Globus pallidus (tissue), 1 donor: ENCODE results near the gene CITED1.
"Not testable (repeated sequence)": the region's sequence is repeated elsewhere in the genome, so short reads cannot be mapped to it uniquely, and the experiment has no call there.

Experiments used
- DNase-seq: peaks from one replicate; pipeline ENCODE4 v3.0.0-alpha.2; 2015; ENCODE audit warnings: low spot score

Gene CITED1, protein sequence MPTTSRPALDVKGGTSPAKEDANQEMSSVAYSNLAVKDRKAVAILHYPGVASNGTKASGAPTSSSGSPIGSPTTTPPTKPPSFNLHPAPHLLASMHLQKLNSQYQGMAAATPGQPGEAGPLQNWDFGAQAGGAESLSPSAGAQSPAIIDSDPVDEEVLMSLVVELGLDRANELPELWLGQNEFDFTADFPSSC

DNA sequence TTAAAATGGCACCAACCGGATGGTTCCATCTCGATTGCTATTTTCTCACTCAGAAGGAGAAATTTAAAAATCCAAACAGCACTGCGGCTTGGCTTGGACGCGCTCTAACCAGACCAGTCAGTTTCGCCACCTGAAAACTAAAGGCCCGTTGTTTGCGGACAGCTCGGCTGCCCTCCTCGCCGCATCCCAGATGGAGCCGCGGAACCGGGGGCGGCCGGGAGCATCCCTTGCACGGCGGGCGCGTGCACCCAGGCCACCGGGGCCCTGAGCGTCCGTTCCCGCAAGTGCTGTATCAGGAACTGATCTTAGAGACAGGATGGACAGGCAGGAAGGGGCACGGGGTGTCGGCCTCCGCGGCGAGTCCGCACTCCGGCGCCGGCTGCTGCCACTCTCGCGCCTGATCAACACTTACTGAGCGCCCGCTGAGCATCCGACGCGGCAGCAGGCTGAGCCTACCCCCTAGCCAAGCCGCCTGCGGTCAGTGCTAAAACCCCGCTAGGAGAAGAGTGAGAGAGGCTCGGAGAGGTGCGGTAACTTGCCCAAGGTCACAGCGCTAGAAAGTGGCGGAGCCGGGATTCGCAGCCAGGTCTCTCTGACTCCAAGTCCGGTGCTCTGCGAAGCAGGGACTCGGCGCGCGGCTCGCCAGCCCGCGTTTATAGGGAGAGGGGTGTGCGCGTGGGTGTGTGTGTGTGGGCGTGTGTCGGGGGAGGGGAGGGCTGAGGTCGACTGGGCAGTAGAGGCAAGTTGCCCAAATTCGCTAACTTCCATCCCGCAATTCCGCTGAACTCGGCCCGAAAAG is at the start of gene CITED1:
Gene CITED1 (minus strand): TSS at position 629 of the 799 bp plus-strand sequence. CDS start 3,045 bp downstream, outside the sequence.
- DNase-seq = no peak

GRCh38 chrX:72352786-72353185 is 47.1 kb upstream of the CITED1 start:
- DNase-seq = no peak

DNA sequence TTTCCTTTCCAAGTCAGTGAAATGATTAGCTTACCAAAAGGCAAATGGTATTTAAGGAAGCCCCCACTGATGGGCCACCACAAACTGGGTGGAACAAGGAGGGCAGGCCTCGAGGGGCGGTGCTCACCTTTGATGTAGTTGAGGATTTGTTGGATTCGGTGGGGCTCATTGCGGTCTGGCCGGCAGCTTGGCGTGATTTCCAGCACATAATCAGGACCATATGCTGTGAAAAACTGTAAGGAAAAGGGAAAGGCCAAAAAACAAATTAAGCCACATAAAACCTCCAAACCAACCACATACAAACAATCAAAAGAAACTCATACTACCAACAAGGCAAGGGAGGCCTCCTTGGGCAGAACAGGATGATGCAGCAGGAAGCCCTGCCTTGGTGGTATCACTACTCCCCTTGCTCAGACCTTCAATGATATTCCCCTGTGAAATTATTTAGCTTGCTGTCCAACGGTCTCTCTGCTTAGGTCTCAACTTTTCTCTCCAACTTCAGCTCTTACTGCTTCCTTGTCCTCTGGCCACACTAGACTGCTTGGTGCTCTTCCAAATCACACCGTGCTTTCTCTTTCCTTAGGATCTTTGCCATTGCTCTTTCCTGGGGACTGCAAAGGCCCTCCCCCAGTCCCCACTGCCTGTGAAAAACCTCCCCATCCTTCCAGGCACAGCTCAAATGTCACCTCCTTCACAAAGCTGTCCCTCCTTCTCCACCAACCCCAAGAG is 46.1 kb upstream of the CITED1 start:
- no peak for DNase-seq

DNA sequence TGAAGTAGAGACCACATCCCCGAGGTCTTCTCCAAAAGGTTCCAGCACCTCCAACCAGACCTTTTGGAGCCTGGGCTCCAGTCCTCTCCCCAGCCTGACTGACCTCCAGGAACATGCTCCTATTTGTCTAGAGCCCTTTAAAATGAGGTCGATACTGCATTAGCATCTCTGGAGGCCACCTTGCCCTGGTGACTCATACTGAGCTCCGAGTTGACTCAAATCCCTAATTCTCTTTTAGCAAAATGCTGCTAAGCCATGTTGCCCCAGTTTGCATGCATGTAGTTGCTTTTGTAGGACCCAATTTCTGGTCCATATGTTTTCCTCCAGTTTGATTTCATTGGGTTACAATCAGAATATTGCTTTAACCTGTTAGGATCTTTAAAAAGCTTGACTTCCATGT is 43.5 kb upstream of the CITED1 start:
- no peak for DNase-seq

- no peak for DNase-seq
Measured at GRCh38 chrX:72348247-72348979, 42.7 kb upstream of the CITED1 start.

DNA sequence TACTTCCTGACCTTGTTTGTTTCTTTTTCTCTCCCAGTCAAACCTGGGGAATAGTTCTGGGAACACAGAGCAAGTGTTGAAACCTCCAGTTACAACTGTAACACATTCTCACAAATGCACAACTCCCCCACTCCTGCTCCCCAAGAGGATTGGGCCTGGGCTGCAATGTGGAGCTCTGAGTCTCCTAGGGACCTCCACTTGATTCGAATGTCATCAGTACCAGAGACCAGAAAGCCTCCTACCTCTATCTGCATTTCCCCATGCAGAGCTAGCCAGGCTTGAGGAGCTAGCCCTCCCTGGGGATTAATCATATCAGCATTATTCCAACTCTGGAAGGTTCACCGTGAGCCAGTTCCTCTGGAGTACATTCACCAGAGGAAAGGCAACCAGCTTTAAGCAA is 41.7 kb upstream of the CITED1 start:
- no peak for DNase-seq

- no peak for DNase-seq
Measured at GRCh38 chrX:72346302-72346949, 40.7 kb upstream of the CITED1 start.

- DNase-seq = no peak
Measured at GRCh38 chrX:72340626-72341025, 34.9 kb upstream of the CITED1 start.

DNA sequence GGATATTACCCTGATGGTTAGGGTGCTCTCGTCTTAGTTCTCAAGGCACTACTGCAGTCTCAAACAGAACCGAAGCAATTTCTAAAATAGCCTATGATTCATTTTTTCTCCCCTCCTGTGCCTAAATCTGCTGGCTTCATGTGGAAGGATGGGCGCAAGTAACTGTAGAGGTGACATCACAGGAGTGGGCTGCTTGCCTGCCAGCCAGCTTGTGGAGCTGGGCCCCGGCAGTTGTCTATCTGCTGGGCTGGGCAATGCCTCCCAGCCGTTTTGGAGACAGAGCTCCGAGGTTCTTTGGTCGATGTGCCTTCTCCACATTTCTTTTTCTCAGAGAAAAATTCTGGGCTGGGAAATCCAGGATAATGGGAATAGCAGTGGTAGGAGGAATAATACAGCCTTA is 34.3 kb upstream of the CITED1 start:
- DNase-seq = no peak

GRCh38 chrX:72330131-72330530 is 24.4 kb upstream of the CITED1 start:
- DNase-seq = no peak

- DNase-seq = no peak
Measured at GRCh38 chrX:72326605-72327300, 21.0 kb upstream of the CITED1 start.

GRCh38 chrX:72319651-72320050 is 13.9 kb upstream of the CITED1 start:
- not testable (repeated sequence) for DNase-seq

GRCh38 chrX:72317139-72317538 is 11.4 kb upstream of the CITED1 start:
- no peak for DNase-seq

DNA sequence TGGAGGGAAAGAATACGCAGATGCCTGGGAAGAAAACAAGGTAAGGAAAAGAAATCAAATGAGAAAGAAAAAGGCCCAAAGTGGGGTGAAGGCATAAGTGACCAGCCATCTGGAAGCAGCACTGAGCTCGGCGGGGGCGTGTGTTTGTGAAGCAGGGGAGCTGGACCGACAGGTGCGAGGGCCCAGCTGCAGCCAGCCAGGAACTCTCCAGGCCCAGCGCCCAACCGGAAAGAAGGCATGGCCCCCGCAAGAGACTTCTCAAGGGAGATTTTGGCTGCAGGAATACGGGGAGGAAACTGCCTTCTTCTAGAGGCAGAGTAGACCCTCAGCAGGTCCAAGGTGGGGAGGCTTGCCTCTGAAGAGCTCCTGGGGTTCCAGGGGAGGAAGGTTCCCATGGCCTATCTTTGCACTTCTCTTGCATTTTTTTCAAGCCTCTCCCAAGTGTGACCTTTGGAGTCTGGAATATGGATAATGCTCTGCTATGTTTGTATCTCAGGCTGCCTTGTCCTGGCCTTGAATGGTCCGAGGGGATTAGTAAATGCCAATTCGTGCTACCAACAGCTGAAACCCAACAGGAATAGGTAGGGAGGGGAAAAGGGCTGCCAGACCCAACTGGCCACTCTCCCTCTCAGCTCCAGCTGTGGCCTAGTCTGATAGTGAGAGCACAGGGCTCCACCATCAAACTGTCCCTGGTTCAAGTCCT is 10.8 kb upstream of the CITED1 start:
- DNase-seq = no peak

GRCh38 chrX:72314881-72315280 is 9.2 kb upstream of the CITED1 start:
- DNase-seq = no peak

DNA sequence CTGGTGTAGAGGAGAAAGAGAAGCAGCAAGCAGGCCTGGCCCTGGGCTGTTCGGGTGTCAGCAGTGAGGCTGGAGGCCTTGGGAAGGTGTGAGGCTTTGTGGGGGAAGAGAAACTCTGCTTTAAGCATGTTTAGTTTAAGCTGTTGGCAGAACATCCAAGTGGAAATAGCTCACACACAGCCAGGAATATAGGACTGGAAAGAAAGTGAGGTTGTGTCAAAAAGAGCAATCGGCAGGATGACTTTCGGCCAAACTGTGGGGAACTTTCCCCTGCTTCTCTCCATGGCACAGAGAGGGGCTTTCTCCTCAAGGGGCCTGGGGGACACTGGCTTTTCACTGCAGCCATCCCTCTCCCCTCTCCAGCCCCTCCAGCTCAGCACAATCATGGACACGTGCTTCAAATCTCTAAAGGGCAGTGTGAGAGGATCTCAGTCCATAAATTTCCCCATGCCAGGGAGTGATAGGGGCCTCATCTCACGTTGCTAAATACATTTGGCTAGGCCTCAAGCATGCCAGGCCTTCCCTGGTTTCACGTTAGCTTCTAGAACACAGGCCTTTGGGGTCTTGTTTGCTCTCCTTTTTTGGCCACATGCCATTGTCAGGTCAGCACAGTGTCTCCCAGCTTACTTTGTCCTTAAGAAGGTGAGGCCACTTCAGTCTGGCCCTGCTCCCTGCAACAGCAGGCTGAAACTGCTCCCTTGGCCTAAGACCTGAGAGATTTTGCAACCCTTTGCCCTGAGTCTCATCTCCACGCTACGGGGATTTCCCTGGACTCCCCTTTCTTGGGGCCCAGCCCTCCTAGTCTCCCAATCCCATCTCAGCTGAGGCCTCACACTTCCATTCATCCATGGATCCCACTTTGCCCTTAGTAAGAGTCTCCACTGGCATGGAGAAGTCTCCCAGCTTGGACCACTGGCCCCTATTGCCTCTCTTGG is 8.3 kb upstream of the CITED1 start:
- no peak for DNase-seq

- no peak for DNase-seq
Measured at GRCh38 chrX:72312311-72312940, 6.7 kb upstream of the CITED1 start.

- DNase-seq = no peak
Measured at GRCh38 chrX:72309297-72310071, 3.8 kb upstream of the CITED1 start.
